Loucy (cell line): Measurements from ENCODE around the gene UBA7.

Experiments used
- H2AFZ ChIP-seq: fragments of 200-600 bp; sonication (generic); 2 replicates; pipeline ENCODE4 v1.6.0; 2016; ENCODE audit warnings: antibody characterized with exemption, mild to moderate bottlenecking, low read length, moderate library complexity
- H3F3A ChIP-seq: fragments of 200-600 bp; 2 replicates; pipeline ENCODE4 v1.6.0; 2016; ENCODE audit warnings: antibody characterized with exemption, low read depth, mild to moderate bottlenecking
- H3K27me3 ChIP-seq: fragments of 200-600 bp; sonication (generic); 2 replicates; pipeline ENCODE4 v1.6.1; 2014; ENCODE audit warnings: low read length, mild to moderate bottlenecking; ENCODE audit not compliant: insufficient read depth, poor library complexity, severe bottlenecking
- H3K36me3 ChIP-seq: fragments of 200-600 bp; sonication (generic); 2 replicates; pipeline ENCODE4 v1.6.1; 2016; ENCODE audit warnings: low read length; ENCODE audit not compliant: insufficient read depth
- H3K4me1 ChIP-seq: fragments of 200-600 bp; sonication (generic); 2 replicates; pipeline ENCODE4 v1.5.1; 2014; ENCODE audit warnings: low read length, mild to moderate bottlenecking; ENCODE audit not compliant: insufficient read depth, poor library complexity, severe bottlenecking
- H3K4me2 ChIP-seq: fragments of 200-600 bp; sonication (generic); 2 replicates; pipeline ENCODE4 v1.6.0; 2014; ENCODE audit warnings: antibody characterized with exemption, low read length, low read depth, mild to moderate bottlenecking; ENCODE audit not compliant: poor library complexity, severe bottlenecking
- H3K4me3 ChIP-seq: fragments of 200-600 bp; sonication (generic); 2 replicates; pipeline ENCODE4 v1.5.1; 2014; ENCODE audit warnings: low read length, mild to moderate bottlenecking, mixed read lengths; ENCODE audit not compliant: poor library complexity, severe bottlenecking
- H3K79me2 ChIP-seq: fragments of 200-600 bp; sonication (generic); 2 replicates; pipeline ENCODE4 v1.6.1; 2014; ENCODE audit warnings: low read length; ENCODE audit not compliant: insufficient read depth
- H3K9ac ChIP-seq: fragments of 200-600 bp; sonication (generic); 2 replicates; pipeline ENCODE4 v1.6.0; 2014; ENCODE audit warnings: mild to moderate bottlenecking, low read depth, low read length, moderate library complexity; ENCODE audit not compliant: poor library complexity, severe bottlenecking
- H3K9me2 ChIP-seq: fragments of 200-600 bp; sonication (generic); replicated peaks from 2 replicates; pipeline ENCODE4 v1.6.1; 2016; ENCODE audit warnings: low read depth, low read length, mixed read lengths
- H3K9me3 ChIP-seq: fragments of 200-600 bp; sonication (generic); 2 replicates; pipeline ENCODE4 v1.6.1; 2014; ENCODE audit warnings: mild to moderate bottlenecking, antibody characterized with exemption, low read length, low read depth; ENCODE audit not compliant: insufficient read depth
- H4K20me1 ChIP-seq: fragments of 200-600 bp; sonication (generic); 2 replicates; pipeline ENCODE4 v1.6.0; 2014; ENCODE audit warnings: antibody characterized with exemption, low read length, mild to moderate bottlenecking; ENCODE audit not compliant: insufficient read depth, poor library complexity, severe bottlenecking
- CTCF ChIP-seq: fragments of 200-600 bp; sonication (generic); conservative IDR thresholded peaks from 2 replicates; pipeline ENCODE4 v1.5.1; 2014; ENCODE audit warnings: mild to moderate bottlenecking, antibody characterized with exemption, low read length
- EZH2phosphoT487 ChIP-seq: fragments of 200-600 bp; IDR thresholded peaks from 2 replicates; pipeline ENCODE4 v1.6.1; 2018; ENCODE audit warnings: antibody characterized with exemption, mild to moderate bottlenecking, moderate library complexity, borderline replicate concordance

The UBA7 gene

GRCh38 chr3:49799105-49799504, 14.6 kb downstream of the UBA7 start:
- H3K79me2 ChIP-seq = peaks cover 10% of the 10 kb centered on the region
- H4K20me1 ChIP-seq = peaks cover 2% of the 10 kb centered on the region
- H3K9ac ChIP-seq = no peak overlapping the region
- H3K4me1 ChIP-seq = peaks cover 2% of the 10 kb centered on the region
- TF ChIP-seq CTCF (no peak), EZH2phosphoT487 (no peak)
- H3F3A ChIP-seq = no peaks in the 10 kb centered on the region
- H3K9me2 ChIP-seq = no peaks in the 10 kb centered on the region
- H2AFZ ChIP-seq = no peak overlapping the region
- no peaks in the 10 kb centered on the region for H3K9me3 ChIP-seq
- H3K36me3 ChIP-seq = no peaks in the 10 kb centered on the region
- H3K27me3 ChIP-seq = no peaks in the 10 kb centered on the region
- no peak overlapping the region for H3K4me3 ChIP-seq
- no peak overlapping the region for H3K4me2 ChIP-seq

GRCh38 chr3:49794926-49795905, 18.5 kb downstream of the UBA7 start:
- Histone ChIP-seq H4K20me1 (no peaks in the 10 kb centered on the region), H3K27me3 (no peaks in the 10 kb centered on the region), H3K4me1 (peaks cover 10% of the 10 kb centered on the region), H3K79me2 (no peaks in the 10 kb centered on the region), H3K4me2 (no peak overlapping the region), H3F3A (no peaks in the 10 kb centered on the region), H3K9me3 (no peaks in the 10 kb centered on the region), H2AFZ (no peak overlapping the region), H3K9ac (no peak overlapping the region), H3K9me2 (no peaks in the 10 kb centered on the region), H3K4me3 (no peak overlapping the region), H3K36me3 (no peaks in the 10 kb centered on the region)
- TF ChIP-seq CTCF = no peak
- TF ChIP-seq EZH2phosphoT487 = no peak

- Histone ChIP-seq H3K9me3 (no peaks in the 10 kb centered on the region), H3F3A (no peaks in the 10 kb centered on the region), H3K9ac (no peak overlapping the region), H3K9me2 (no peaks in the 10 kb centered on the region), H2AFZ (no peak overlapping the region), H3K4me2 (no peak overlapping the region), H3K27me3 (no peaks in the 10 kb centered on the region), H3K79me2 (no peaks in the 10 kb centered on the region), H3K4me3 (no peak overlapping the region), H4K20me1 (no peaks in the 10 kb centered on the region), H3K36me3 (no peaks in the 10 kb centered on the region), H3K4me1 (peaks cover 15% of the 10 kb centered on the region)
- TF ChIP-seq EZH2phosphoT487 (no peak), CTCF (no peak)
Observed at GRCh38 chr3:49794431-49794830, 19.3 kb downstream of the UBA7 start.
